Transverse colon (tissue), 4 donors: ENCODE data around the gene TPST2.

ENCODE experiments used
- POLR2AphosphoS5 ChIP-seq, 3 donors: sonication (generic); formaldehyde crosslinking; IDR thresholded peaks; one replicate each; pipeline ENCODE4 v1.6.1; 2016; ENCODE audit warnings: antibody characterized with exemption in 3 of 3
- TF ChIP-seq, protein P1 (sequence below), 5 experiments: fragments of 200-600 bp in 3 of 5; fragments of 450-650 bp in 2 of 5; sonication (generic) in 3 of 5; IDR thresholded peaks; 1 replicate in 2 of 5; 2 replicates in 3 of 5; pipeline ENCODE4 v1.5.1; 2016 to 2017; ENCODE audit warnings: antibody characterized with exemption in 5 of 5, inconsistent platforms in 3 of 5, mild to moderate bottlenecking in 2 of 5, moderate library complexity in 1 of 5

DNA sequence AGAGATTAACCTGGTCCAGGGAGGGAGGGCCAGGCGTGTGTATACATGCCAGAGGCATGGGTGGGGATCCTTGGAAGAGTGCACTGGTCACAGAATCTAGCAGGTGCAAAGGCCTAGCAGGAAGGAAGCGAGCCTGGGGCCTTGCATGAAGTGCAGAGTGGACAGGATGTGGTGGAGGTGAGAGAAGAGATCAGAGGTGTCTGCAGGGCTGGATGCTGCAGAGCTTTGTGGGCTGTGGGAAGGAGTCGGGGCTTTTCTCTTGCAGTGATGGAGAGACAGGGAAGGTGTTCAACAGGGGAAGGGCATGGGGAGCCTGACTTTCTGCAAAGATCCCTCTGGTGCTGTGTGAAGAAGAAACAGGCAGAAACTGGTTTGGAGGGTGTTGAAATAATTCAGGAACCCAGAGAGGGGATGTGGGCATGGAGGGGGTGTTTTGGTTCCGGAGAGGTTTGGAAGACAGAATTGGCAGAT lies 2.5 kb upstream of the TPST2 start:
- no peak for TF ChIP-seq POLR2AphosphoS5 (IDR thresholded peaks at IDR 0.05)
- TF ChIP-seq, protein P1, sequence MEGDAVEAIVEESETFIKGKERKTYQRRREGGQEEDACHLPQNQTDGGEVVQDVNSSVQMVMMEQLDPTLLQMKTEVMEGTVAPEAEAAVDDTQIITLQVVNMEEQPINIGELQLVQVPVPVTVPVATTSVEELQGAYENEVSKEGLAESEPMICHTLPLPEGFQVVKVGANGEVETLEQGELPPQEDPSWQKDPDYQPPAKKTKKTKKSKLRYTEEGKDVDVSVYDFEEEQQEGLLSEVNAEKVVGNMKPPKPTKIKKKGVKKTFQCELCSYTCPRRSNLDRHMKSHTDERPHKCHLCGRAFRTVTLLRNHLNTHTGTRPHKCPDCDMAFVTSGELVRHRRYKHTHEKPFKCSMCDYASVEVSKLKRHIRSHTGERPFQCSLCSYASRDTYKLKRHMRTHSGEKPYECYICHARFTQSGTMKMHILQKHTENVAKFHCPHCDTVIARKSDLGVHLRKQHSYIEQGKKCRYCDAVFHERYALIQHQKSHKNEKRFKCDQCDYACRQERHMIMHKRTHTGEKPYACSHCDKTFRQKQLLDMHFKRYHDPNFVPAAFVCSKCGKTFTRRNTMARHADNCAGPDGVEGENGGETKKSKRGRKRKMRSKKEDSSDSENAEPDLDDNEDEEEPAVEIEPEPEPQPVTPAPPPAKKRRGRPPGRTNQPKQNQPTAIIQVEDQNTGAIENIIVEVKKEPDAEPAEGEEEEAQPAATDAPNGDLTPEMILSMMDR (IDR thresholded peaks at IDR 0.05), result no peak
